ENCODE results near the gene GDAP1L1.
"Not testable (repeated sequence)": the region's sequence is repeated elsewhere in the genome, so short reads cannot be mapped to it uniquely, and the experiment has no call there.

Gene GDAP1L1

DNA sequence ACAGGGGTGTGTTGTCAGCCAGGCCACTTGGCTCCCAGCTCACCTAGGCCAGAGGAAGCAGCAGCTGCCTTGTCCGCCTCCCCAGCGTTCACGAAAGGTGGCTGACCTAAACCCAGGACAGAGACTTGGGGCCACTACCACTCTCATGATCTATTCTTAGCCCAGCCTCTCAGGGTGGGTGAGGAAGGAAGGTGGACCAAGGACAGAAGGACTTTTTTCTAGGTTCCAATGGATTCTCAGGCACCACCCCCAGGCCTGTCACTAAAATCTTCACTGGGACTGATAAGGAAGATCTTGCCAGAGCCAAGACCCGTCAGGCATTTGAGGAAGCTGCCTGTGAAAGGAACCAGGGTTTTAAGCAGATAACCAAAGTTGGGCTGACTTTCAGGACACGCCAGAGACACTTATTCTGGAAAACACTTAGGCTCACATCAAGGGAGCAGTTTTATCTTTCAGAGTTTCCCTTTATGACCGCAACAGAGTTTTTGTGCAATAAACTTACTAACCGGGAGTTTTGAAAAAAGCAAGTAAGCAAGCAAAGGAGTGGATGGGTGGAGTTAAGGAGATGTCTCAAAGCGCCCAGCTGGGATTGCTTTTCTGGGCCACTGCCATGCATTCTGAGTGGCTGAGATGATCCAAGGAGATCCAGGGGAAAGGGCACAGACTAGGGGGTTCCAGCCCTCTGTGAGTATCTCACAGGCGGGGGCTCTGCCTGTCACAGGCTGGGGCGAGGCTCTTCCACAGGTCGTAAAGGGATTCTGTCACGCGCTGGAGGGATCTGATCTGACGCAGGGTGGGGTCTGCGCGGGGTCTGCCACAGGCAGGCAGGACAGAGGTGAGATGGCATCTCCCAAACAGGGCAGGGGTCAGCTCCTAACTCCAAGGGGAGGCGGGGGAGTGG, 62.9 kb downstream of the GDAP1L1 start:
- DNase-seq: no peak

DNA sequence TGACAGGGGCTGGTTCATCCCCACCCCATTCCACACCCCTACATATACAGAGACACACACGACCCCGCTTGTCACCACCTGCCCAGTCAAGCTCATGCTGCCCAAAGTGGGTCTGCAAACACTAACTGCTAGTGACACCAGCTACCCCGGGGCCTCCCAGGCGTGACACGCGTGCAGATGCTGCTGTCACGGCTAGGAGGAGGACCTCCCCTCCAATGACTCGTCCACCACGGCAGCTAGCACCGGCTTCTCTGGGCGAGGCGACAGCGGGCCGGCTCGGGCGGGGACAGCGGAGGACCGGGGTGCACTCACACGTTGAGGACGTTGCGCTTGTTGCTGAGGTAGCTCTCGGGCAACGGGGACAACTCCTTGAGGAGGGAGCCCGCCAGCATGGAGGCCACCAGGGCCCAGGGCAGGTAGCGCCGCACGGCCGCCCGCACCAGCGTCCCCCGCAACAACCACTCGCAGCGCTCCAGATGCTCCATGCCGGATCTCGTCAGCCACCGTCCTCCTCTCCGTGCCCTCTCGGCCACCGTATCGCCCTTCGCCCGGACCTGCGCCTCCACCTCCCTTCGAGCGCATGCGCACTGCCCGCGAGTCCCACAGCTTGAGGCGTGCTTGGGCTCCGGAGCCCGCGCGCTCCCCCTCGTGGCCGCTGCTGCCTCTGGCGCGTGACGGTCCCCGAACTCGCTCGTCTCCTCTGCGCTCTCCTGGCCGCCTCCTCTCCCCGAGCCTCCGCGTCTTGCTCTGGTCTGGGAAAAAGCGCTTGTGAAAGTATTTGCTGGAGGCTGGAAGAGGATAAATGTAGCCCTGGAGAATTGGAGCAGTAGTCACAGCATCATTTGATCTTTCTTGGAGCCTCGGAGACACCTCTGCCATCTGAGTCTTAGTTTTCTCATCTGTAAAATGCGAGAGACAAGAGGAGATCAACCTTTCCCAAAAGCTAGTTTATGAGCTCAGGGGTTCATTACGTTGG, 63.8 kb downstream of the GDAP1L1 start, which contains the start of gene FITM2:
Gene FITM2 (minus strand): TSS at position 539 of the 976 bp plus-strand sequence. CDS start 54 bp downstream, at position 485.
- peak; percentile 98 for DNase-seq

DNA sequence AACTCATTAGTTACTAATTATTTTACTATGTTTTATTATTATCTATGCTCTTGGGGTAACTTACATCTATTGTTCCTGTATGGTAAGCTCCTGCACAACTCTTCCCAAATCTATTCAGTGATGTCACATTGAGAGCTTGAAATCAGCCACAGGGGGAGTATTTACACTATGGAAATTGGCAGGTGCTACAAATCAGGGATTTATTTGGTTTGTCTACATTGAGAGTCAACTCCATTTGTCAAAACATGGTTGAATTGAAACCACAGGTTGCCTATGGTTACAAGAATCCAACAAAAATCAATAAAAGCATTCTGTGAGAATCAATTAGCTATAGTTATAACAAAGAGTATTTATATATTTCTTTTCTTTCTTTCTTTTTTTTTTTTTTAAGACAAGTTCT, 67.8 kb downstream of the GDAP1L1 start:
- no peak for DNase-seq

DNA sequence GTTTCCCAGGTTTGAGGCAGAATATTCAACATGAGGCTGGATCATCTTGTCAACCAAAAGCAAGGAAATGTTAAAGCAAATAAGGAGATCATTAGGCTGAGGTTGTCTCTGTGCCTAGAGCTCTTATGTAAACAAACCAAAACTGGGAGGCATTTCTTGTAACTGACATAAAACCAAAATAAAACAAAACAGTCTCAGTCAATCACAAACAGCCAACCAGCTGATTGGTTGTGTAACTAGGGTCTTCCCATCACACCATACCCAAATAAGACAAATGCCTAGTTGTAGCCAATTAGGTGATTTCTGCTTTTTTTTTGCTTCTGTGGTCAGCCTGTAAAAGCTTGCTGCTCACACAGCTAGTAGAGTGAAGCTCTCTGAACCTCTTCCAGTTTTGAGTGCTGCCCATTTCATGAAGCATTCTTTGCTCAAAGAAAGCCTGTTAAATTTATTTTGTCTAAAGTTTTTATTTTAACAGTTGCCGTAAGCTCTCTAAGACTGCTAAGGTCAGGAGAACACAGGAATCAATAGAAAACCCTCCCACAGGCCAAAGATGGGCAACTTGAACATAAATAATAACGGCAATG, 72.8 kb downstream of the GDAP1L1 start:
- DNase-seq: no peak

DNA sequence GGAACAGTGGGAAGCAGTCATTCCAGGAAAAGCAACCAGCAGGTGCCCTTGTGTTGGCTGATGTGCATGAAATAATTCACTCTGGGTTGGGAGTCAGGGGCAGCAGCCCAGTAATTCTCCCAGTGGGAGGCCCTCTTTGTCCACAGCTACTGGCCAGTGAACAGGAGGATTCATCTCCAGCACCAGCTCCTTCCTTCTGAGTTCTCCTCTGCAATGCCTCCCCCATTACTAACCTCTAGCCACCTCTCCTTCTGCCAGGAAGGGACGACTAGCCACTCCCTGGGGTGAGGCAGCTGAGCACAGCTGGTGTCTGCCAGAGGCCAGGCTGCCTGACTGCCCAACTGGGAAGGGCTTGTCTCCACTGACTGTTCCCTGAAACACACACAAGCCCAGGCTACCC, 77.2 kb downstream of the GDAP1L1 start:
- DNase-seq: no peak

GRCh38 chr20:44326391-44327159, 79.5 kb downstream of the GDAP1L1 start:
- no peak for DNase-seq

DNA sequence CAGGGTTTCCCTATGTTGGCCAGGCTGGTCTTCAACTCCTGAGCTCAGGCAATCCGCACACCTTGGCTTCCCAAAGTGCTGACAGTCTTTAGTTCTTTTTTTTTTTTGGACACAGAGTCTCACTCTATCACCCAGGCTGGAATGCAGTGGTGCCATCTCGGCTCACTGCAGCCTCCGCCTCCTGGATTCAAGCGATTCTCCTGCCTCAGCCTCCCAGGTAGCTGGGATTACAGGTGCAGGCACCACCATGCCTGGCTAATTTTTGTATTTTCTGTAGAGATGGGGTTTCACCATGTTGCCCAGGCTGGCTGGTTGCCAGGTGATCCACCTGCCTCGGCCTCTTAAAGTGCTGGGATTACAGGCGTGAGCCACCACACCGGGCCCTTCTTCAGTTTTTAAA, 80.6 kb downstream of the GDAP1L1 start:
- DNase-seq: not testable (repeated sequence)

- no peak for DNase-seq
These were observed 81.3 kb downstream of the GDAP1L1 start for GRCh38 chr20:44328428-44328827.

Measured in activated gamma-delta T cell (primary cell).